ENCODE measurements around the gene PTPRT. TPM values are rescaled to one million over a fixed set of nuclear protein-coding genes. Genes with fewer than 3 reads are reported as not detected.

Gene PTPRT
- total and polyA plus RNA-seq, 2 of the 4 experiments (the other 2 are of a cell fraction) = not detected

- Histone ChIP-seq H2BK5ac (ENCODE audit: low read depth, low read length, poor library complexity, severe bottlenecking) (no peak overlapping the region), H3K4me2 (ENCODE audit: low read depth, low read length) (no peak overlapping the region), H4K5ac (ENCODE audit: low read depth, low read length) (no peak overlapping the region), H2AK9ac (replicated peaks; ENCODE audit: low read depth, low read length, poor library complexity) (no peak overlapping the region), H2BK120ac (ENCODE audit: low read depth, low read length) (no peak overlapping the region), H3K9me1 (ENCODE audit: insufficient read depth, low read length) (no peaks in the 10 kb centered on the region), H3K4me1 (ENCODE audit: control insufficient read depth, insufficient read depth, low read length) (no peaks in the 10 kb centered on the region), H3K18ac (ENCODE audit: low read depth, low read length) (no peak overlapping the region), H3K27me3 (ENCODE audit: control insufficient read depth, insufficient read depth, low read length) (no peaks in the 10 kb centered on the region), H3K56ac (ENCODE audit: extremely low read depth, insufficient read depth, low read length) (no peak overlapping the region), H4K20me1 (ENCODE audit: insufficient read depth, low read length) (no peaks in the 10 kb centered on the region), H3K23ac (ENCODE audit: low read depth, low read length) (no peak overlapping the region), H3K9ac (ENCODE audit: low read depth, low read length) (no peak overlapping the region), H3K36me3 (ENCODE audit: control insufficient read depth, insufficient read depth, low read length) (no peaks in the 10 kb centered on the region), H2AFZ (replicated peaks; ENCODE audit: low read length, poor library complexity) (no peak overlapping the region), H4K8ac (ENCODE audit: low read depth in 2 of 2, low read length in 2 of 2) (no peak overlapping the region), H3K4ac (ENCODE audit: low read depth, low read length) (no peak overlapping the region), H3K27ac (ENCODE audit: insufficient read depth, low read length) (no peak overlapping the region), H3K9me3 (ENCODE audit: control insufficient read depth, insufficient read depth, low read length) (peaks cover 26% of the 10 kb centered on the region), H3K4me3 (ENCODE audit: insufficient read depth, low read depth, low read length) (no peak overlapping the region), H3K14ac (replicated peaks; ENCODE audit: low read depth, low read length) (no peak overlapping the region), H2BK20ac (ENCODE audit: low read depth, low read length) (no peak overlapping the region), H2AK5ac (ENCODE audit: low read depth, low read length) (no peak overlapping the region), H3K79me1 (ENCODE audit: low read depth in 1 of 2, low read length in 2 of 2) (no peaks in the 10 kb centered on the region), H4K91ac (ENCODE audit: insufficient read depth, low read depth, low read length) (no peak overlapping the region), H2BK15ac (ENCODE audit: low read depth, low read length) (no peak overlapping the region)
- in situ Hi-C loops (cut with MboI; ENCODE audit: low sequenced_read_pairs) = no loop called here
- no peak for DNase-seq
- WGBS, 2 experiments (ENCODE audit: extremely low coverage in 2 of 2, insufficient read length in 1 of 2) = no CpG with 5 or more reads among the region's 2 CpGs
- ChIA-PET POLR2A (ENCODE audit: unreplicated experiment) (no interaction called here), CTCF (no interaction called here)
- intact Hi-C loops (cut with micrococcal nuclease) = no loop called here
- BruUV-seq (replicated peaks) = no TSS peak
- no peak for TF ChIP-seq RCOR1 (IDR thresholded peaks at IDR 0.05; ENCODE audit: insufficient replicate concordance, low read length)
- no peak for TF ChIP-seq RFX5 (IDR thresholded peaks at IDR 0.05; ENCODE audit: low read depth, low read length)
- TF ChIP-seq USF2 (IDR thresholded peaks at IDR 0.05; ENCODE audit: low read depth, low read length) = no peak
- no peak for TF ChIP-seq BHLHE40 (IDR thresholded peaks at IDR 0.05; ENCODE audit: low read depth, low read length)
- no peak for TF ChIP-seq FOS (IDR thresholded peaks at IDR 0.05; ENCODE audit: low read depth, low read length)
- dilution Hi-C loops (cut with HindIII; ENCODE audit: low sequenced_read_pairs, unreplicated experiment) = no loop called here
- ATAC-seq (ENCODE audit: low read depth) = no peak
Observed at GRCh38 chr20:42588847-42589246, 600.9 kb downstream of the PTPRT start.

Data from IMR-90 (cell line).